GM12801 (cell line): ENCODE measurements around the gene MMP14.

Source experiments
- TF ChIP-seq, protein P1 (sequence below): IDR thresholded peaks from one replicate; pipeline ENCODE4 v1.5.1; 2011; ENCODE audit warnings: control low read depth; ENCODE audit not compliant: insufficient read length; ENCODE audit errors: extremely low read depth

Gene MMP14

GRCh38 chr14:22852940-22853767, 16.8 kb downstream of the MMP14 start:
- TF ChIP-seq, protein P1, sequence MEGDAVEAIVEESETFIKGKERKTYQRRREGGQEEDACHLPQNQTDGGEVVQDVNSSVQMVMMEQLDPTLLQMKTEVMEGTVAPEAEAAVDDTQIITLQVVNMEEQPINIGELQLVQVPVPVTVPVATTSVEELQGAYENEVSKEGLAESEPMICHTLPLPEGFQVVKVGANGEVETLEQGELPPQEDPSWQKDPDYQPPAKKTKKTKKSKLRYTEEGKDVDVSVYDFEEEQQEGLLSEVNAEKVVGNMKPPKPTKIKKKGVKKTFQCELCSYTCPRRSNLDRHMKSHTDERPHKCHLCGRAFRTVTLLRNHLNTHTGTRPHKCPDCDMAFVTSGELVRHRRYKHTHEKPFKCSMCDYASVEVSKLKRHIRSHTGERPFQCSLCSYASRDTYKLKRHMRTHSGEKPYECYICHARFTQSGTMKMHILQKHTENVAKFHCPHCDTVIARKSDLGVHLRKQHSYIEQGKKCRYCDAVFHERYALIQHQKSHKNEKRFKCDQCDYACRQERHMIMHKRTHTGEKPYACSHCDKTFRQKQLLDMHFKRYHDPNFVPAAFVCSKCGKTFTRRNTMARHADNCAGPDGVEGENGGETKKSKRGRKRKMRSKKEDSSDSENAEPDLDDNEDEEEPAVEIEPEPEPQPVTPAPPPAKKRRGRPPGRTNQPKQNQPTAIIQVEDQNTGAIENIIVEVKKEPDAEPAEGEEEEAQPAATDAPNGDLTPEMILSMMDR: no peak

- TF ChIP-seq, protein P1: no peak
Observed at GRCh38 chr14:22854963-22855724, 18.8 kb downstream of the MMP14 start.

- TF ChIP-seq, protein P1: no peak
Observed at GRCh38 chr14:22856428-22856827, 20.0 kb downstream of the MMP14 start.

DNA sequence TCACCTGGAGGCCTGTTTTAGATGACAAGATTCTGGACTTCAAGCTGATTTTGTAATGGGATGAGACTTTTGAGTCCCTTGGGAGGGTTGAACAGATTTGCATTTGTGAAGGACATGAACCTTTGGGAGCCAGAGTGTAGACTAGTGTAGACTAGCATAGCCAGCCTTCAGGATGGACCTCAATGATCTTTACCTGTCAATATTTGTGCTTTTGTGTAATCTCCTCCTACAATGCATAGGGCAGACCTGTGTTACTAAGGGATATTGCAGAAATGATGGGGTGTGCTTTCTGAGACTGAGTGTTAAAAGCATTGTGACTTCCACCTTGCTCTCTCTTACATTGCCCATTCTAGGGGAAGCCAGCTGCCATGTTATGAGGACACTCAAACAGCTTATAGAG, 25.3 kb downstream of the MMP14 start:
- TF ChIP-seq, protein P1: no peak

DNA sequence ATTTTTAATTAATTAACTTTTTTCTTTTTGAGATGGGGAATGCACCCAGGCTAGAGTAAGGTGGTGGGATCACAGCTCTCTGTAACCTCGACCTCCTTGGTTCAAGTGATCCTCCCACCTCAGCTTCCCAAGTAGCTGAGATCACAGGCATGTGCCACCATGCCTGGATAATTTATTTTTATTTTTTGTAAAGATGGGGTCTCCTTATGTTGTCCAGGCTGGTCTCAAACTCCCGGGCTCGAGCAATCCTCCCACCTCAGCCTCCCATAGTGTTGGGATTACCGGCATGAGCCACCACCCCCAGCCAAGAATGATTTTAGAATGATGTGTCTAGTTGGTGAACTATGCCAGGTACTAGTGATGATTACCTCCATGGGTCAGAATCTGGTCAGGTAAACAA, 28.6 kb downstream of the MMP14 start:
- TF ChIP-seq, protein P1: no peak

GRCh38 chr14:22865424-22866405, 29.3 kb downstream of the MMP14 start:
- TF ChIP-seq, protein P1: no peak
